ENCODE data around the gene AKAP7.

DNA sequence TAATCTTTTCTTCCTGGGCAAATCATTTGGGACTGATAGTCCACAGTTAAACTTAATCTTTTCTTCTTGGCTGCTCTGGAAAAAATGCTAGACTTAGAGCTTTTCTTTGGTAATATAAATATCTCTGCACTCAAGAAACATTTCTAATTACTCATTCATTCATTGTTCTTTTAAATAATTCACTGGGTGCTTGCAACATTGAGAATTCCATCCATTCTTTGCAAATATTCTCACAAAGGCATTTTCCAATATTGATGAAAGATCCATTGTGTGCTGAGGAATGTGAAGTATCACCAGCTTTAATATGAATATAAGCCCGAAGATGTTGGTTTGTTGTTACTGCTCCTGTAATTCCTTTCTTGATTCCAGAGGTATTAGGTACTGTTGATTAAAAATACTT lies 38.4 kb downstream of the AKAP7 start:
- TF ChIP-seq, protein P1, sequence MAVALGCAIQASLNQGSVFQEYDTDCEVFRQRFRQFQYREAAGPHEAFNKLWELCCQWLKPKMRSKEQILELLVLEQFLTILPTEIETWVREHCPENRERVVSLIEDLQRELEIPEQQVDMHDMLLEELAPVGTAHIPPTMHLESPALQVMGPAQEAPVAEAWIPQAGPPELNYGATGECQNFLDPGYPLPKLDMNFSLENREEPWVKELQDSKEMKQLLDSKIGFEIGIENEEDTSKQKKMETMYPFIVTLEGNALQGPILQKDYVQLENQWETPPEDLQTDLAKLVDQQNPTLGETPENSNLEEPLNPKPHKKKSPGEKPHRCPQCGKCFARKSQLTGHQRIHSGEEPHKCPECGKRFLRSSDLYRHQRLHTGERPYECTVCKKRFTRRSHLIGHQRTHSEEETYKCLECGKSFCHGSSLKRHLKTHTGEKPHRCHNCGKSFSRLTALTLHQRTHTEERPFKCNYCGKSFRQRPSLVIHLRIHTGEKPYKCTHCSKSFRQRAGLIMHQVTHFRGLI (tag by site-specific recombination; IDR thresholded peaks at IDR 0.05): no peak
- no peak for TF ChIP-seq ZNF398 (tag by site-specific recombination; IDR thresholded peaks at IDR 0.05)
- TF ChIP-seq, protein P2, sequence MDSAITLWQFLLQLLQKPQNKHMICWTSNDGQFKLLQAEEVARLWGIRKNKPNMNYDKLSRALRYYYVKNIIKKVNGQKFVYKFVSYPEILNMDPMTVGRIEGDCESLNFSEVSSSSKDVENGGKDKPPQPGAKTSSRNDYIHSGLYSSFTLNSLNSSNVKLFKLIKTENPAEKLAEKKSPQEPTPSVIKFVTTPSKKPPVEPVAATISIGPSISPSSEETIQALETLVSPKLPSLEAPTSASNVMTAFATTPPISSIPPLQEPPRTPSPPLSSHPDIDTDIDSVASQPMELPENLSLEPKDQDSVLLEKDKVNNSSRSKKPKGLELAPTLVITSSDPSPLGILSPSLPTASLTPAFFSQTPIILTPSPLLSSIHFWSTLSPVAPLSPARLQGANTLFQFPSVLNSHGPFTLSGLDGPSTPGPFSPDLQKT (IDR thresholded peaks at IDR 0.05; ENCODE audit: borderline replicate concordance, low read depth, low read length): no peak
- TF ChIP-seq ZFP41 (tag by site-specific recombination; IDR thresholded peaks at IDR 0.05; ENCODE audit: borderline replicate concordance): no peak
- no peak for TF ChIP-seq CTCF (tag by site-specific recombination; IDR thresholded peaks at IDR 0.05)
- TF ChIP-seq, protein P3, sequence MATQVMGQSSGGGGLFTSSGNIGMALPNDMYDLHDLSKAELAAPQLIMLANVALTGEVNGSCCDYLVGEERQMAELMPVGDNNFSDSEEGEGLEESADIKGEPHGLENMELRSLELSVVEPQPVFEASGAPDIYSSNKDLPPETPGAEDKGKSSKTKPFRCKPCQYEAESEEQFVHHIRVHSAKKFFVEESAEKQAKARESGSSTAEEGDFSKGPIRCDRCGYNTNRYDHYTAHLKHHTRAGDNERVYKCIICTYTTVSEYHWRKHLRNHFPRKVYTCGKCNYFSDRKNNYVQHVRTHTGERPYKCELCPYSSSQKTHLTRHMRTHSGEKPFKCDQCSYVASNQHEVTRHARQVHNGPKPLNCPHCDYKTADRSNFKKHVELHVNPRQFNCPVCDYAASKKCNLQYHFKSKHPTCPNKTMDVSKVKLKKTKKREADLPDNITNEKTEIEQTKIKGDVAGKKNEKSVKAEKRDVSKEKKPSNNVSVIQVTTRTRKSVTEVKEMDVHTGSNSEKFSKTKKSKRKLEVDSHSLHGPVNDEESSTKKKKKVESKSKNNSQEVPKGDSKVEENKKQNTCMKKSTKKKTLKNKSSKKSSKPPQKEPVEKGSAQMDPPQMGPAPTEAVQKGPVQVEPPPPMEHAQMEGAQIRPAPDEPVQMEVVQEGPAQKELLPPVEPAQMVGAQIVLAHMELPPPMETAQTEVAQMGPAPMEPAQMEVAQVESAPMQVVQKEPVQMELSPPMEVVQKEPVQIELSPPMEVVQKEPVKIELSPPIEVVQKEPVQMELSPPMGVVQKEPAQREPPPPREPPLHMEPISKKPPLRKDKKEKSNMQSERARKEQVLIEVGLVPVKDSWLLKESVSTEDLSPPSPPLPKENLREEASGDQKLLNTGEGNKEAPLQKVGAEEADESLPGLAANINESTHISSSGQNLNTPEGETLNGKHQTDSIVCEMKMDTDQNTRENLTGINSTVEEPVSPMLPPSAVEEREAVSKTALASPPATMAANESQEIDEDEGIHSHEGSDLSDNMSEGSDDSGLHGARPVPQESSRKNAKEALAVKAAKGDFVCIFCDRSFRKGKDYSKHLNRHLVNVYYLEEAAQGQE (tag by site-specific recombination; IDR thresholded peaks at IDR 0.05): no peak
- no peak for TF ChIP-seq ZNF274 (IDR thresholded peaks at IDR 0.05; ENCODE audit: low read length)
- TF ChIP-seq ZNF274 (tag by site-specific recombination; IDR thresholded peaks at IDR 0.05; ENCODE audit: borderline replicate concordance): no peak
- no peak for TF ChIP-seq BCL11A (tag by site-specific recombination; IDR thresholded peaks at IDR 0.05; ENCODE audit: low read depth)
- TF ChIP-seq, protein P4, sequence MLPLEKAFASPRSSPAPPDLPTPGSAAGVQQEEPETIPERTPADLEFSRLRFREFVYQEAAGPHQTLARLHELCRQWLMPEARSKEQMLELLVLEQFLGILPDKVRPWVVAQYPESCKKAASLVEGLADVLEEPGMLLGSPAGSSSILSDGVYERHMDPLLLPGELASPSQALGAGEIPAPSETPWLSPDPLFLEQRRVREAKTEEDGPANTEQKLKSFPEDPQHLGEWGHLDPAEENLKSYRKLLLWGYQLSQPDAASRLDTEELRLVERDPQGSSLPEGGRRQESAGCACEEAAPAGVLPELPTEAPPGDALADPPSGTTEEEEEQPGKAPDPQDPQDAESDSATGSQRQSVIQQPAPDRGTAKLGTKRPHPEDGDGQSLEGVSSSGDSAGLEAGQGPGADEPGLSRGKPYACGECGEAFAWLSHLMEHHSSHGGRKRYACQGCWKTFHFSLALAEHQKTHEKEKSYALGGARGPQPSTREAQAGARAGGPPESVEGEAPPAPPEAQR (tag by site-specific recombination; IDR thresholded peaks at IDR 0.05): no peak
- no peak for TF ChIP-seq TRIM28 (IDR thresholded peaks at IDR 0.05; ENCODE audit: borderline replicate concordance, low read length)
